Loucy (cell line): ENCODE measurements around the gene PRDM7.
"Not testable (repeated sequence)": the region's sequence is repeated elsewhere in the genome, so short reads cannot be mapped to it uniquely, and the experiment has no call there.

ENCODE experiments used
- CTCF ChIP-seq: fragments of 200-600 bp; sonication (generic); conservative IDR thresholded peaks from 2 replicates; pipeline ENCODE4 v1.5.1; 2014; ENCODE audit warnings: mild to moderate bottlenecking, antibody characterized with exemption, low read length
- EZH2phosphoT487 ChIP-seq: fragments of 200-600 bp; IDR thresholded peaks from 2 replicates; pipeline ENCODE4 v1.6.1; 2018; ENCODE audit warnings: antibody characterized with exemption, mild to moderate bottlenecking, moderate library complexity, borderline replicate concordance

- TF ChIP-seq CTCF, EZH2phosphoT487: not testable (repeated sequence)
These were observed 20.6 kb downstream of the PRDM7 start for GRCh38 chr16:90056521-90056920.
